Activated T-cell treated with anti-CD3 and anti-CD28 coated beads, Interleukin-2, amount 50 U/mL, for 1 hour (primary cell): ENCODE measurements around the gene ZNF524.
"Not testable (repeated sequence)": the region's sequence is repeated elsewhere in the genome, so short reads cannot be mapped to it uniquely, and the experiment has no call there.

ENCODE experiments used
- DNase-seq: peaks from one replicate; pipeline ENCODE4 v3.0.0-alpha.2; 2020

Gene ZNF524

GRCh38 chr19:55581823-55582223 lies 18.3 kb upstream of the ZNF524 start:
- DNase-seq = no peak

DNA sequence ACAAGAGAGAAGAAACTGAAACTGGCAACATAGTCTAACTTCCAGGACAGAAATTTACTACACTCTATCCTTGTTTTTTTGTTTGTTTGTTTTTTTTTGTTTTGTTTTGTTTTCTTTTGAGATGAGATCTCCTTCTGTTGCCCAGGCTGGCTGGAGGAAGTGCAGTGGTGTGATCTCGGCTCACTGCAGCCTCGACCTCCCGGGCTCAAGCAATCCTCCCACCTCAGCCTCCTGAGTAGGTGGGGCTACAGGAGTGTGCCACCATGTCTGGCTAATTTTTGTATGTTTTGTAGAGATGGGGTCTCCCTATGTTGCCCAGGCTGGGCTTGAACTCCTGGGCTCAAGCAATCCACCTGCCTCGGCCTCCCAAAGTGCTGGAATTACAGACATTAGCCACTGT lies 17.8 kb upstream of the ZNF524 start:
- DNase-seq = not testable (repeated sequence)

DNA sequence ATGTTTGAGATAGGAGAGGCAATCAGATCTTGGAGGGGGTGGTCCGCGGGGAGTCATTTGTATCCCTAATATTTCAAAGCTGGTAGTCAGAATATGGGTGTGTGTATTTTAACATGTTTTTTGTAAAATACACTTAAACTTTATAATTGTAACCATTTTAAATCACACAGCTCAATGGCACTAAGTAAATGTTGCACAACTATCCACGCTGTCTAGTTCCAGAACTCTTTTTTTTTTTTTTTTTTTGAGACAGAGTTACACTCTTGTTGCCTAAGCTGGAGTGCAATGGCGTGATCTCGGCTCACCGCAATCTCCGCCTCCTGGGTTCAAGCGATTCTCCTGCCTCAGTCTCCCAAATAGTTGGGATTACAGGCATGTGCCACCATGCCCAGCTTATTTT lies 16.2 kb upstream of the ZNF524 start:
- DNase-seq = not testable (repeated sequence)

- DNase-seq = no peak
Observed at GRCh38 chr19:55584871-55585270, 15.2 kb upstream of the ZNF524 start.

DNA sequence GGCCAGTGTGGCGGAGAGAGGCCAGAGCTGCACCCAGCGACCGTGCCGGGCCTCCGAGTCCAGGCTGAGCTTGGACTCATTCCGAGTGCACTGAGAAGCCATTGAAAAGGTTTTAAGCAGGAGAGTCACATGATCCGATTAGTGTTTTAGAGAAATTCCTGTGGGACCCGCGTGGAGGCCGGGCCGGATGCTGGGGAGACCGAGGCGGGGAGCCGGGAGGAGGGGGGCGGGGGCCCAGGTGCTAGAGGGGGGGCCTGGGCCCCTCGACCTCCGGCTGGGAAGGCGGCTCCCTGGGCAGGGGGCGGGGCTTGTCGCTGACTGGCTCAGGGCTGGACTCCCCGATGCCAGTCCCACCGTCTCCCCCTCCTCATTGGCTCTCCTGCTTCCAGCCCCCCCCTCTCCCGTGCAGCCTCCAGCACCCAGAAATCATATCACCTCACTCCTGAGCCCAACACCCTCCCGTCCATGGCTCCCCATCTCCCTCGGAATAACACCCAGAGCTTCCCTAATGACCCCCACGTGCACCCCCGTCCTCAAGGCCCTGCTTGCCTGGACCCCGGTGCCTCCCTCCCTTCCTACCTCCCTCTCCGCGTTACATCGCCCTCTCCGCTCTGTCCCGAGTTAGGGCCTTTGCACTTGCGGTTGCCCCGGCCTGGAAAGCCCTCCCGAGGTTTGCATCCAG lies 14.3 kb upstream of the ZNF524 start:
- peak; percentile 49 for DNase-seq

DNA sequence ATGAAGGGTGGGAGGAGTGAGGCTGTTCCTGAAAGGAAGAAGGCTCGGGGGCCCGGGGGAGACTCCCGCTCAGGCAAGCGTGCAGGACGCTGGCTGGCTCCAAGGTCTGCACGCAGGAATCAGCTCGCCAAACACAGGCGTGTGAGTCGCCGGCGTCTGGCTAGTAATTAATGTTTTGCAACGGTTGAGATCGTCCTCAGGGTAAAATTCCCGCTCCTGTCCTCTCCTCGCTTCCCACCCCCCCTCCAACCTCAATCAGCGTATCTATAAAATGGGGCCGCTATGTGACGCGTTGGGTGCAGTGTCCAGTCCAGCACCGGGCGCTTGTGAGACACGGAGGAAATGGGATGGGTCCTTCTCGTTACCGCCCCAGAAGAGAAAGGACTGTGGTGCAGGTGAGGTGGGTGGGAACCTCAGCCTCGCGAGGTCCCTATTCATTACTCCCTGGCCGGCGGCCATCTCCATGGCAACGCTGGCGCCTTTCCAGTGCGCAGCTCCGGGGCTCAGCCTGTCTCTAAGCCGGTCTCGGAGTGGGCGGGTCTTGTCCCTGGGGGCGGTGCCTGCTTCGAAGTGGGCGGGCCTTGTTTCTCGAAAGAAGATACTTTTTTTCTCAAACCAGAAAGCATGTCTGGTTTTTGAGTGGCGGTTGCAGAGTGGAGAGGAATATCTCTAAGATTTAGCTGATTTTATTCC lies 13.0 kb upstream of the ZNF524 start:
- DNase-seq = peak; percentile 96

DNA sequence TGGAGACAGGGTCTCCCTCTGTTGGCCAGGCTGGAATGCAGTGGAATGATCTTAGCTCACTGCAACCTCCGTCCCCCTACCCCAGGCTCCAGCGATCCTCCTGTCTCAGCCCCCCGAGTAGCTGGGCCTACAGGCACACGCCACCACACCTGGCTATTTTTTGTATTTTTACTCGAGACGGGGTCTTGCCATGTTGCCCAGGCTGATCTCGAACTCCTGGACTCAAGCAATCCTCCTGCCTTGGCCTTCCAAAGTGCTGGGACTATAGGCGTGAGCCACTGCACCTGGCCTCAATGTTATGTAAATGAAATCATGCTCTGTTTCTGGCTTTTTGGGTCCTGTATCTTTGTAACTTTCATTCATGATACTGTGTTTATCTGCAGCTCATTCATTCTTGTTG lies 11.3 kb upstream of the ZNF524 start:
- no peak for DNase-seq

GRCh38 chr19:55590109-55590508 lies 10.0 kb upstream of the ZNF524 start:
- no peak for DNase-seq

GRCh38 chr19:55590617-55591016 lies 9.5 kb upstream of the ZNF524 start:
- no peak for DNase-seq

GRCh38 chr19:55591555-55591954 lies 8.5 kb upstream of the ZNF524 start:
- no peak for DNase-seq

- no peak for DNase-seq
Observed at GRCh38 chr19:55592391-55593090, 7.5 kb upstream of the ZNF524 start.

DNA sequence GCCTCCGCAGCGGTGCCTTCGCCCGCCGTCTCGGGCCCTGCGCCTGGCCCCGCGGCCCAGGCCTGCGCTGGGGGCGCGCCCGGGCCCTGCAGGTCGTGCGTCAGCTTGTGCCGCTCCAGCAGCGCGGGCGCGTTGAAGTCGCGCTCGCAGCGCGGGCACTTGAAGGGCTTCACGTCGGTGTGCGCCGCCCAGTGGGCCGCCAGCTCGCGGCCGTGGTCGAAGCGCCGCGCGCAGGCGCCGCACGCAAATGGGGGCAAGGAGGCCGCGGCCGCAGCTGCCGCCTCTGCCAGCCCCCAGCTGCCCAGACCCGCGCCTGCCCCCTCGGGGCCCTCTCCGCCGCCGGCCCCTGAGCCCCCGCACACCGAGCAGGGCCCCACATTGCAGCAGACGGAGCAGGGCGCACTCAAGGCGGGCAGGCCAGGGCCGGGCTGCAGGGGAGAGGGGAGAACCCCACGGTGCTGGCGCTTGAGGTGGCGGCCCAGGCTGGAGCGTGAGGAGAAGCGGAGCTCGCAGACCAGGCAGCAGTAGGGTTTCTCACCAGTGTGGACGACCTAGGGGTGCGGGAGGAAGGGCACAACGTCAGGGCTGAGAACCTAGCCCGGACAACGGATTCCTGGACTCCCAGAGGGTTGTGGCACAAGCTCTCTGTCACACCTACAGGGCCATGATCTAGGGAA lies 6.9 kb upstream of the ZNF524 start:
- DNase-seq = no peak

DNA sequence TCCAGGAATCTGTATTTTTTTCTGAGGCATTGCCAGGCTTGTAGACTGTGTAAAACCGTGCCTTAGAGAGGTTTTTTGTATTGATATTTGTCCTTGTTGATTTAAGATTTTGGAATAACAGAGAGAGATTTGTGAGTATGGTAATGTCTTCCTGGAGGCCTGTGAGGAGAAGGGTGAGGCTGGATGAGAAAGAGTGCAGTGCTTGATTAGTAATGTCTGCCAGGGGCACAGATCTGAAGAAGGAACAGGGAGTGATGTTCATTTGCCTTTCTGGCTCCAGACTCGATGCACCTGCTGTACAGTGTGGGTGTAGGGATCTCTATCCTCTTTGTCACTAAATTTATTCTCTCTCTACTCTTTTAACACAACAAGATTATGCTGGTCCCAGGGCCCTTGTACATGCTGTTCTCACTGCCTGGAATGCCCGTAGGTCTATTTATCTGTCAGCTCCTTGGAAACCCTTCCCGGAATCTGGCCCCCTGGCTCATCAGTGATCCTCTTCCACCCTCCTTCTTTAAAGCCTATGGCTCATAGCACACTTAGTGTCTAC lies 5.0 kb upstream of the ZNF524 start:
- DNase-seq = no peak

DNA sequence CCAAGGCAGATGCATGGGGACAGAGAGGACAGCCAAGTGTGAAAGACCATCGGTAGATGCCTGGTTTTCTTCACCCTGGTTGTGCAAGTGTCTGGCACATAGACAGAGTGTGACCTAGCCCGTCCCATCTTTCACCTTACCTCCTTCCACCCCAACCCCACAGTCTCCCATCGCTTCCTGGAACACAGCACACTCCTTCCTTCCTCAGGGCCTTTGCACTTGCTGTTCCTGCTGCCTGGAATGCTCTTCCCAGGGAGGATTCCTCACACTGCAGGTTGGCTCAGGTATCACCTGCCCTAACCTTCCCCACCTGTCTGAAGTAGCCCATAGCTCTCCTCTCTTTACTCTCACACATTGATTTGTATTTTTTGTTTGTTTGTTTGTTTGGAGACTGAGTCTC lies 3.8 kb upstream of the ZNF524 start:
- DNase-seq = no peak

DNA sequence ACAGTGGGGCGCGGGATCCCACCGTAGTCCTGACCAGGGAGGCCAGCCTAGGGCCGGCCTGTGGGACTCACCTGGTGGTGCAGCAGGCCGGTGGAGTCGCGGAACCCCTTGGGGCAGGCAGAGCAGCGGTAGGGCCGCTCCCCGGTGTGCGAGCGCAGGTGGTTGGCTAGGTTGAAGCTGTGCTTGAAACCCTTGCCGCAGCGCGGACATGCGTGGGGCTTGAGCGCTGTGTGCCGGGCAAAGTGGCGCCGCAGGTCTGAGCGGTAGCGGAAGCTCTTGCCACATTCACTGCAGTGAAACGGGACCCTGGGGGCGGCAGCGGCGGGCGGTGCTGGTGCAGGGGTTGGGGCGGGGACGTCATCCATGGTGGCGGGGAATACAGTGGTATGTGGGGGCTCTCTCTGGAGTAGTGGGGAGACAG lies 2.6 kb upstream of the ZNF524 start:
- DNase-seq = no peak

- DNase-seq = no peak
Observed at GRCh38 chr19:55598034-55598433, 2.1 kb upstream of the ZNF524 start.

DNA sequence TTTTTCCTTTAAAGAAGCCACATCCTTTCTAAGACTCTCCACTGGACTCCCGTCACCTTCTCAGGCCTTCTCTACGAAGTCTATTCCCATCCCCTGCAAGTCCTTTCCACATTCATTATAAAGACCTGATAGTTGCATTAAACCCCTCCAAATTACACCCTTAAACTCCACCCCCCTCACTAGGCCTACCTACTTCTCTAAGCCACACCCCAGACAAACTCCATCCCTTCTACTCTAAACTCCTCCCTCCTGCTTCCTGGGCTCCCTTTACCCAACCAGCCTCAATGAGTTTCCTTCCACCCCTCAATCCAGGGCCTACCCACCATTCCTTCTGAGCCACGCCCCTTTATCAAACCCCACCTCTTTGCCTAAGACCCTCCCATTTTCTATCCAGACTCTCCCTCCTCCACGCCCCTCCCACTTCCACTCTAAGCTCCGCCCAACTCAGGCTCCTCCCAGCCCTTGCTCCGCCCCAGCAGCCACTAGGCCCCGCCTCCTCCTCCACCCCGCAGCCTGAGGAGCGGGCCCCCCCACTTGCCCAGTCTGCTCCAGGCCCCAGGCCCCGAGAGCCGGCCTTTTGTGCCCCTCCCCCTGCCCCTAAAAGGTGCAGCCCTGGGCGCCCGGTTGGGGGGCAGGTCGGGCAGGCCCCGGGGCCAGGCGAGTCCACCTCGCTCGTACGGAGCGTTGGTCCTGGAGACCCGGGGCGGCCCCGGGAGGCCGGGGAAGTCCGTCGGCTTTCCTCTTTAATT lies 1.2 kb upstream of the ZNF524 start:
- peak; percentile 96 for DNase-seq

DNA sequence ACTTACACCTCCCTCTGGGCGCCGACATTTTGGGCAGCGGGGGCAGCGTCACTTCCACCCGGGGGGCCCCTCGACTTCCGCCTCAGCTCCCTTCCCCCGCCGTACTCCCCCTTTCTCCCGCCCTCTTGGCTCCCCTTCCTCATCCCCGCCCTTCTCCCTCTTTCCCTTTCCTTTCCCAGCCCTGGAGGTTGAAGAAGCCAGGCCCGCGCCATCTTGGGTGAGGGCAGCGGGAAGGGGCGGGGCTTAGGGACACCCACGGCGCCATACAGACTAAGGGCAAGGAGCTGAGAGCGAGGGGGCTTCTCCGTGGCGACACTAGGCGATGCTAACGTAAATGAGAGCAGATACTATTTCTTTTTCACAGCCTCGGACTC lies 633 bp upstream of the ZNF524 start, which contains the start of gene FIZ1:
Gene FIZ1 (minus strand): TSS at position 50 of the 374 bp plus-strand sequence. CDS start 1,652 bp downstream, outside the sequence.
- DNase-seq = peak; percentile 96

- DNase-seq = no peak
Observed at GRCh38 chr19:55600662-55601028, 557 bp downstream of the ZNF524 start.

- DNase-seq = no peak
Observed at GRCh38 chr19:55601084-55601483, 996 bp downstream of the ZNF524 start.

GRCh38 chr19:55602104-55603001 lies 2.3 kb downstream of the ZNF524 start:
- DNase-seq = no peak
